ENCODE results near the gene ZNF275.
A peak's percentile ranks its signal among the peaks of the same experiment; 100 is the strongest.
"Not testable (repeated sequence)": the region's sequence is repeated elsewhere in the genome, so short reads cannot be mapped to it uniquely, and the experiment has no call there.

The ZNF275 gene

DNA sequence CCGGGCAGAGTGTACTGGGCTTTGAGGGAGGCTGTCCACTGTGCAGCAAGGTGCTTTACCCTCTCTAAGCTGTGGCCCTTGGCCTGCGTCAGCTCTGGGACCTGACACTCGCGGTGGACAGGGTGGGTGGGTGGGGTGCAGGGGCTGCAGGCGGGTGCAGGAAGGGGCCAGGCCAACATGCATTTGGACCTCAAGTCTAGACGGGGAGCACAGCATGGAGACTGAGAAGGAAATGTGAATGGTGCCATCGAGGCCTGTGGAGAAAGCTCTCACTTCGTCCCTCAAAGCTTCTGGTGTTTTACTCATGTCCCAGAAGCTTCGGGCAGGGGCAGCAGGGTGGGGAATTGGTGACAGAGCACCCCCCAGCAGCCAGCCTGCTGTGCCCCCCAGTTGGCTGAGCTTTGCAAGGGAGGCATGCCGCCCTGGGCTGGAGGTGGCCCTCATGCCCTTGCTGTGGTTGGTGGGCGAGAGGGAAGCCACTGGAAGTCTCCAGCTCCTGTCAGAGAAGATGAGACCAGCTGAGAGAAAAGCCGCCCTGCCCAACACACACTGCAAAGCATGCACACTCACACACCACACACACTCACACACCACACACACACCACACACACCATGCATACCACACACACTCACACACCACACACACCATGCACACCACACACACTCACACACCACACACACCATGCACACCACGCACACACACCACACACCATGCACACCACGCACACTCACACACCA is 54.9 kb downstream of the ZNF275 start:
- no peak for DNase-seq

DNA sequence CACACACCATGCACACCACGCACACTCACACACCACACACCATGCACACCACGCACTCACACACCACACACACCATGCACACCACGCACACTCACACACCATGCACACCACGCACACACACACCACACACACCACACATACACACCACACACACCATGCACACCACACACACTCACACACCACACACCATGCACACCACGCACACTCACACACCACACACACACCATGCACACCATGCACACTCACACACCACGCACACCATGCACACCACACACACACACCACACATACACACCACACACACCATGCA is 55.5 kb downstream of the ZNF275 start:
- DNase-seq = not testable (repeated sequence)

DNA sequence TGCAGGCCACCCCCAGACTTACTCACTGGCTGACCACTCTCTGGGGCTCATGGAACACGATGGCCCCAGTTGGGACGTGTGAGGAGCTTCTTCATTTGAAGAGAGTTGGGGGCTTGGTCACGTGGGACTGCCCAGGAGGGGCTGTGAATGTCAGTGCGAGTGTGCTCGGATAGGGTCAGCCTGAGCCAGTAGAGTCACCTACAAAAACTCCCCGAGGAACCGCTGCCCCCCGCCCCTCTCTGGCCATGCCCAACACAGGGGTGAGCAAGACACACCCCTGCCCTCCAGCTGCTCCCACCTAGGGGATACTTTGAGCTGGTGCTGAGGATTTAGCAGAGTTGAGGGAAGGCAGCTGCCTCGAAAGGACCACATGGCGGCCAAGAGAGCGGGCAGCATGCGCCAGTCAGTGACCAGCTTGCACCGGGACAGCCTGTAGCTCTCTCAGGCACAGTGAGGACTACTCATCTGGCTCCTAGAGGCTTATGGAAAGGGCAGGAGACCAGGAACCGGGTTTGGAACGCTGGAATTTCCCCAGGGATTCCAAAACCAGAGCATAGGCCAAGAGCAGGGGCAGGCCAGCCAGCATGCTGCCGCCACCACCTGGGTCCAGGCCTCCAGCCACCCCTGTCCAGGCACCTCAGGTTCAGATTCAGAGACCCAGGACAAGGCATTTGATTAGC is 58.8 kb downstream of the ZNF275 start:
- DNase-seq = no peak

DNA sequence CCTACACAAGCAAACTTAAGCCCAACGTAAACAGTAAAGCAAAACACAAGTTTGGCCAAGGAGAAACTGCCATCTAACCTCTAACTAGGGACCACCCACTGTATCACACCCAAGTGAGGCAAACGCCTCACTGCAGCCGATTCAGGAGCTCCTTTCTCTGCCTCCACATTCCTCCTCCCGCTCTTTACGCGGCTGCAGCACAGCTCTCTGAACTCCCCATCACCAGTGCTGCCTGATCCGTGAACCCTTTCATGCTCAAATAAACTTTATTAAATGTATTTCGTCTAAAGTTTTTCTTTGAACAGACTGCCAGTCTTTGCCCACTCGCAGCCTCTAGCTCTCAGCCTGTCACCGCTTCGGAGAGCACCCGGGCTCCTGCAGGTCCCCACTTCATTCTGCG is 60.7 kb downstream of the ZNF275 start:
- DNase-seq = no peak

DNA sequence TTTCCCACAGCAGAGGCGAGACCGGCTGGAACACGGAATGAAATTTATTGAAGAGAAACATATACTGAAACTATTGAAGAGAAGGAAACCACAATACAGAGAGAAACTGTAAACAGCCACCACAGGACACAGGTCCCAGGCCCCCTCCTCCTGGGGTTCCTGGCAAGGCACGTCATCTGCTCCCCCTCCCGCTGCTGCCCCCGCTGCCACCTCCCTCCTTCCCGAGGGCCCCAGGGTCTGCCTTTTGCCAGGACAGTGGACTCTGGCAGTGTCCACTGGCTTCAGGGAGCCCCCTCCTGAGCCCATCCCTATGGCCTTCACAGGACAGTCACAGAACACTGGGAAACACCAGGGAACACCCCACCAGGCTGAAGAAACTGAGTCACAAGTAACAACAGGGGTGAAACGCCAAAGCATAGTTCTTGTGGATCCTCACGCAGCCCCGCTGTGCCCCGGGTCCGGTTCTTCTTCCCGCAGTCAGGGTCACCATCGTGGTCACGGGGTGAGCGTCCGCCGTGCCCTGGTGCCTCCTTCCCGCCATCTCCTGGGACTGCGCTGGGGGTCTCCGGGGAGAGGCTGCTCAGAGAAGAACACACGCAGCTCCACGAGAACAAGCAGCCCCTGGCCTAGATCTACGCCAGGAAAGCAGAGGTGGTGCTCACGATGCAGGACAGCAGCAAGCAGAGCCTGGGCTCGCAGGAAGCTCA is 61.8 kb downstream of the ZNF275 start:
- no peak for DNase-seq

DNA sequence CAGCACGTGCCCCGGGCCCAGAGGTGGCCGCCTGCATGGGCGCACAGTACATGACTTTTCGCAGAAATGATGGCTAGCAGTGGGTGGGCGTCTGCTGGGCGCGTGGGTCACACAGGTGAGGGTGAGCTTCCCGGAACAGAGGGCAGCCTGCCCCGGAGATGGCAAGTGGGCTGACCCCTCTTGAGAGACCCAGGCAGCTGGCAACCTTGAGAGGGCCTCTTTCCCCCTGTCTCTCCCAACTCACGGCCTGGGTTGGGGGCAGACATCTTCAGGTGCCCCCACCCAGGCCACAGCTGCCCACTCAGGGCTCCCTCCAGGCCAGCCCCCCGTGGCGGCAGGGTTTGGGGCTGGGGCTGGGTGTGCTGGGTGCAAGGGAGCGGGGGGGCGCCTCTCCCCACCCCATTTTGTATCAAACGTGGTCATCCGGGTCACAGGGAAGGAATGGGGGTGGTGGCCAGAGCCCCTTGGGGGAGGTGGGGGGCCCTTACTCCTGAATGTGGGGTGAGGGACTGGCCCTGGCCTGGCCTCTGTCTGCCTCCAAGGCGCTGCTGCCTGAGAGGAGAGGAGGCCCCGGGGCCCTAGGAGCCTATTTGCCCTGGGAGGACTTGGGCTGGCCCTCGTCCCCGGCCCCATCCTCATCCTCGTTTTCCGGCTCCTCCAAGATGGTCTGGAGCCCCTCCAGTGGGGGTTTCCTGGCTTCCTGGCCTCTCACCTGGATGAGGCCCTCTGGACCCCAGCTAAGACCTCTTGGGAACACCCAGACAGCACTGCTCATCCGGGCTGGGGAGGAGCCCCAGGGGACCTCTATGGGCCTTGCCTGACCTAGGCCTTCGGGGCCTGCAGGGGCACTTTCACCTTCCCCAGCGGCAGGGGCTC is 62.6 kb downstream of the ZNF275 start:
- DNase-seq = no peak

- no peak for DNase-seq
Observed at GRCh38 chrX:153397256-153397960, 63.5 kb downstream of the ZNF275 start.

DNA sequence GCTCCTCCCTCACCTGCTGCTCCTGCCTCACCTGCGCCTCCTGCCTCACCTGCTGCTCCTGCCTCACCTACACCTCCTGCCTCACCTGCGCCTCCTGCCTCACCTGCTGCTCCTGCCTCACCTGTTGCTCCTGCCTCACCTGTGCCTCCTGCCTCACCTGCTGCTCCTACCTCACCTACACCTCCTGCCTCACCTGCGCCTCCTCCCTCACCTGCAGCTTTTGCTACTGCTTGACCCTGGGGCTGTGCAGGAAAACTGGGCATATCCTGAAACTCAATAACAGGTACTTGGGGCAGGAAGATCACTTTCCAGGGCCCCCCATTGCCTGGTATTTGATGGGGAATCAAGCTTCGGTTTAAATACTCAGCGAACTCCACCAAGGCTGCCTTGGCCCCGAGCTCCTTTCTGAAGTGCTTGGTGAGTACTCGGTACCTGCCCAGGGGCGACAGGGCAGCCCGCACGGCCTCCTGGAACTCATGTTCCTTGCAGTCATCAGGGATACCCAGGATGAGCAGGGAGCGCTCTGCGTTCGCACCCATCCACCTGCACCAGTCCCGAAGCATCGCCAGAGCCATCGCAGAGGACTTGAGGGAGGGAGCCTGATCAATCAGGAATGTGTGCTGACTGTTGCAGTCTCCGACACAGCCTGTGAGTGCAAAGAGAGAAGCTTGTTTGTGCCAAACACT is 64.5 kb downstream of the ZNF275 start:
- no peak for DNase-seq

DNA sequence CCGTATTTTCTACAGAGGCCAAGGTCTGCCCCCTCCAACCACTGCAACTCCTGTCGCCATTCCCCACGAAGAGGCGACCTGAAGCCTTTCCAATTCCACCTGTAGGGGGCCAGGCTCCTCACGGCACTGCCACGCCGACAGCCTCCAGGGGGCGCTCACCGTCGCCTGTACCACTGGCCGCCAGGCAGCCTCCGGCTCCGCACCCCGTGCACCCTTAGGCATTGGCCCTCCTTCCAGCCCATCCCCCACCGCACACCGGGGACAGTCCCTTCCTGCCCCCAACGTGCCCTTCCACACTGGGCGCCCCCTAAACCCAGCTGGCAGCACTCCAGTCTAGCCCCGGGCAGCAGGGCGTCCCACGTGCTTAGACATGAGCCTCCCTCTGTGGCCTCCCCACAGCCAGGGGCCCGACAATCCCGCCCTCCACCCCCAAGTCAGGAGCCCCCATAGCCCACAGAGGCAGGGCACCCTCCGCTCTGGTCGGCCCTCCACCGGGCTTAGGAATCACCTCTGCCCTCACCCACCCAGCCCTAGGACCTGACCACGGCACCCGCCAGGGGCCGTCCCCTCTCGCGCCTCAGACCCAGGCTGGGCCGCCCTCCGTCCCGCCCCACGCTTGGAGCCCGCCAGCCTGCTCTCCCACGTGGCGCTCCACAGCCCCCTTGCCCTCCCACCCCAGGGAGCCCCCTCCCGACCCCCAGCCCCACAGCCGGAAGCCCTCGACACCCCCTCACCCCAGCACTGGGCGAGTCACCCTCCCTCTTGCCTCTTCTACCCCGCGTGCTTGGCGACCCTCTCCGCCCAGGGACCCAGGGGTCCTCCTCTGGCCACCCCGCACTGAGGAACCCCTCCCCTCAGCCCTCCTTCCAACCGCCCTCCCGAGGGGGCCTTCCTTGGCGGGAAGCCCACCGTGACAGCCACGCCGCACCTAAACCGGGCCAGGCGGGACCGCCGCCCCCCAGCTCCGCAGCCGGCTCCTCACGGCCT is 66.5 kb downstream of the ZNF275 start:
- DNase-seq = peak; percentile 58

- no peak for DNase-seq
Observed at GRCh38 chrX:153401133-153401764, 67.3 kb downstream of the ZNF275 start, which contains the start of gene PNMA6E. Gene PNMA6E, minus strand, starts transcription at chrX:153401350. Its CDS starts 2,501 bp downstream, at chrX:153398849.

Measured in suppressor macrophage treated with lipopolysaccharide for 4 hours (primary cell).